Measurements from ENCODE around the gene ZNF653. TPM values are rescaled to one million over a fixed set of nuclear protein-coding genes. Genes with fewer than 3 reads are reported as not detected.

The ZNF653 gene
- total and polyA plus RNA-seq, 9 of the 15 experiments (the other 6 are each of a cell fraction or from before 2014, with no cell fraction given): 1.6 to 8.0 (median 4.2) TPM; not detected in 2

DNA sequence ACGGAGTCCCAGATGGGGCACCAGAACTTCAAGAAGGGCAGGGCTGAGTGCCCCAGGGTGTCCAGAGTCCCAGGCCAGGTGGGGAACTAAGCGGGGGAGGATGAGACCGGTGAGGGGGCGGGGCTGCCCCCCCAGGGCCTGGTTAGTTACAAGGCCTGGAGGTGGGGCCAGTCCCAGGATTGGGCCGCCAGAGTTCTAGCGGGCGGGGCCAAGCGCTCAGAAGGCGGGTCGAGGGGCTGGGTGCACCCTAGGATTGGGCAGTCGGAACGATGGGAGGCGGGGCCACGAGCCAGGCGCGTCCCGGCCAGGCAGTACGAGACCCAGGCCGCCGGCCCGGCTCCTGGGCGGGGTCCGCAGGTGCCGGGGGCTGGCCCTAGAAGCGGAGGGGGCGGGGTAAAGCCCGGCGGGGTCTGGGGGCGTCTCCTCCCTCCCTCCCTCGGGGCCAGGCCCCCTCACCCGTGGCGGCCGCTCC is 571 bp downstream of the ZNF653 start (continued):
- TF ChIP-seq, protein P1, sequence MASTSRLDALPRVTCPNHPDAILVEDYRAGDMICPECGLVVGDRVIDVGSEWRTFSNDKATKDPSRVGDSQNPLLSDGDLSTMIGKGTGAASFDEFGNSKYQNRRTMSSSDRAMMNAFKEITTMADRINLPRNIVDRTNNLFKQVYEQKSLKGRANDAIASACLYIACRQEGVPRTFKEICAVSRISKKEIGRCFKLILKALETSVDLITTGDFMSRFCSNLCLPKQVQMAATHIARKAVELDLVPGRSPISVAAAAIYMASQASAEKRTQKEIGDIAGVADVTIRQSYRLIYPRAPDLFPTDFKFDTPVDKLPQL (IDR thresholded peaks at IDR 0.05; ENCODE audit: extremely low read depth, insufficient read length): no peak
- TF ChIP-seq SMAD2 (IDR thresholded peaks at IDR 0.05; ENCODE audit: low read depth, low read length) (no peak), RB1 (IDR thresholded peaks at IDR 0.05; ENCODE audit: low read depth) (no peak; the same call in 1 of the 2 replicates), NR4A1 (CRISPR knock-in tag; IDR thresholded peaks at IDR 0.05) (0 out of 2 replicates have a peak, but pooled peaks have one; percentile 41), NR4A1 (tag; IDR thresholded peaks at IDR 0.05) (no peak), KAT8 (IDR thresholded peaks at IDR 0.05; ENCODE audit: low read depth) (no peak), SIX5 (IDR thresholded peaks at IDR 0.05; ENCODE audit: borderline replicate concordance in 1 of 2, insufficient read depth in 1 of 2, low read depth in 1 of 2, low read length in 2 of 2) (no peak), ZEB2 (IDR thresholded peaks at IDR 0.05) (peak; percentile 64; the same call in 1 of the 2 replicates), ZNF184 (CRISPR knock-in tag; IDR thresholded peaks at IDR 0.05) (no peak), KAT7 (CRISPR knock-in tag; IDR thresholded peaks at IDR 0.05; ENCODE audit: borderline replicate concordance) (no peak), ZNF76 (CRISPR knock-in tag; IDR thresholded peaks at IDR 0.05; ENCODE audit: borderline replicate concordance) (no peak), ZKSCAN1 (IDR thresholded peaks at IDR 0.05; ENCODE audit: low read depth, low read length) (no peak), MTA2 (IDR thresholded peaks at IDR 0.05; ENCODE audit: low read depth) (no peak), SMAD4 (CRISPR knock-in tag; conservative IDR thresholded peaks at IDR 0.05) (no peak), GTF2E2 (tag; IDR thresholded peaks at IDR 0.05) (no peak), ZZZ3 (IDR thresholded peaks at IDR 0.05) (no peak), POLR3G (IDR thresholded peaks at IDR 0.05; ENCODE audit: extremely low read depth, insufficient read length, insufficient replicate concordance) (no peak), ZNF23 (CRISPR knock-in tag; IDR thresholded peaks at IDR 0.05) (no peak), ZFX (CRISPR knock-in tag; IDR thresholded peaks at IDR 0.05) (no peak; the same call in 1 of the 2 replicates)
- TF ChIP-seq, protein P2, sequence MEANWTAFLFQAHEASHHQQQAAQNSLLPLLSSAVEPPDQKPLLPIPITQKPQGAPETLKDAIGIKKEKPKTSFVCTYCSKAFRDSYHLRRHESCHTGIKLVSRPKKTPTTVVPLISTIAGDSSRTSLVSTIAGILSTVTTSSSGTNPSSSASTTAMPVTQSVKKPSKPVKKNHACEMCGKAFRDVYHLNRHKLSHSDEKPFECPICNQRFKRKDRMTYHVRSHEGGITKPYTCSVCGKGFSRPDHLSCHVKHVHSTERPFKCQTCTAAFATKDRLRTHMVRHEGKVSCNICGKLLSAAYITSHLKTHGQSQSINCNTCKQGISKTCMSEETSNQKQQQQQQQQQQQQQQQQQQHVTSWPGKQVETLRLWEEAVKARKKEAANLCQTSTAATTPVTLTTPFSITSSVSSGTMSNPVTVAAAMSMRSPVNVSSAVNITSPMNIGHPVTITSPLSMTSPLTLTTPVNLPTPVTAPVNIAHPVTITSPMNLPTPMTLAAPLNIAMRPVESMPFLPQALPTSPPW (CRISPR knock-in tag; IDR thresholded peaks at IDR 0.05): peak; percentile 89
- TF ChIP-seq, protein P3, sequence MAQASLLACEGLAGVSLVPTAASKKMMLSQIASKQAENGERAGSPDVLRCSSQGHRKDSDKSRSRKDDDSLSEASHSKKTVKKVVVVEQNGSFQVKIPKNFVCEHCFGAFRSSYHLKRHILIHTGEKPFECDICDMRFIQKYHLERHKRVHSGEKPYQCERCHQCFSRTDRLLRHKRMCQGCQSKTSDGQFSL (CRISPR knock-in tag; IDR thresholded peaks at IDR 0.05): peak; percentile 93
- TF ChIP-seq, protein P3 (tag; IDR thresholded peaks at IDR 0.05): no peak; a peak in 2 of 4 replicates
- TF ChIP-seq, protein P4, sequence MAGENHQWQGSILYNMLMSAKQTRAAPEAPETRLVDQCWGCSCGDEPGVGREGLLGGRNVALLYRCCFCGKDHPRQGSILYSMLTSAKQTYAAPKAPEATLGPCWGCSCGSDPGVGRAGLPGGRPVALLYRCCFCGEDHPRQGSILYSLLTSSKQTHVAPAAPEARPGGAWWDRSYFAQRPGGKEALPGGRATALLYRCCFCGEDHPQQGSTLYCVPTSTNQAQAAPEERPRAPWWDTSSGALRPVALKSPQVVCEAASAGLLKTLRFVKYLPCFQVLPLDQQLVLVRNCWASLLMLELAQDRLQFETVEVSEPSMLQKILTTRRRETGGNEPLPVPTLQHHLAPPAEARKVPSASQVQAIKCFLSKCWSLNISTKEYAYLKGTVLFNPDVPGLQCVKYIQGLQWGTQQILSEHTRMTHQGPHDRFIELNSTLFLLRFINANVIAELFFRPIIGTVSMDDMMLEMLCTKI (IDR thresholded peaks at IDR 0.05; ENCODE audit: partially characterized antibody): no peak
- TF ChIP-seq, protein P5, sequence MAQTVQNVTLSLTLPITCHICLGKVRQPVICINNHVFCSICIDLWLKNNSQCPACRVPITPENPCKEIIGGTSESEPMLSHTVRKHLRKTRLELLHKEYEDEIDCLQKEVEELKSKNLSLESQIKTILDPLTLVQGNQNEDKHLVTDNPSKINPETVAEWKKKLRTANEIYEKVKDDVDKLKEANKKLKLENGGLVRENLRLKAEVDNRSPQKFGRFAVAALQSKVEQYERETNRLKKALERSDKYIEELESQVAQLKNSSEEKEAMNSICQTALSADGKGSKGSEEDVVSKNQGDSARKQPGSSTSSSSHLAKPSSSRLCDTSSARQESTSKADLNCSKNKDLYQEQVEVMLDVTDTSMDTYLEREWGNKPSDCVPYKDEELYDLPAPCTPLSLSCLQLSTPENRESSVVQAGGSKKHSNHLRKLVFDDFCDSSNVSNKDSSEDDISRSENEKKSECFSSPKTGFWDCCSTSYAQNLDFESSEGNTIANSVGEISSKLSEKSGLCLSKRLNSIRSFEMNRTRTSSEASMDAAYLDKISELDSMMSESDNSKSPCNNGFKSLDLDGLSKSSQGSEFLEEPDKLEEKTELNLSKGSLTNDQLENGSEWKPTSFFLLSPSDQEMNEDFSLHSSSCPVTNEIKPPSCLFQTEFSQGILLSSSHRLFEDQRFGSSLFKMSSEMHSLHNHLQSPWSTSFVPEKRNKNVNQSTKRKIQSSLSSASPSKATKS (CRISPR knock-in tag; IDR thresholded peaks at IDR 0.05): no peak

Measured in K562 (cell line).